Parathyroid adenoma (tissue), 2 donors: Measurements from ENCODE around the gene CDK5R2.
A peak's percentile ranks its signal among the peaks of the same experiment; 100 is the strongest.

Experiments
- H2AFZ ChIP-seq: fragments of 300-600 bp; sonication (generic); one replicate; pipeline ENCODE4 v1.7.0; 2017; ENCODE audit warnings: antibody characterized with exemption, mild to moderate bottlenecking
- H3K27ac ChIP-seq: fragments of 300-600 bp; sonication (generic); one replicate; pipeline ENCODE4 v1.7.0; 2017
- H3K27me3 ChIP-seq: fragments of 300-600 bp; sonication (generic); one replicate; pipeline ENCODE4 v1.7.0; 2017; ENCODE audit warnings: low read length; ENCODE audit not compliant: control insufficient read depth, insufficient read depth
- H3K36me3 ChIP-seq: fragments of 300-600 bp; sonication (generic); one replicate; pipeline ENCODE4 v1.7.0; 2017; ENCODE audit warnings: low read length; ENCODE audit not compliant: control insufficient read depth, insufficient read depth
- H3K4me1 ChIP-seq: fragments of 300-600 bp; sonication (generic); one replicate; pipeline ENCODE4 v1.7.0; 2017; ENCODE audit warnings: control low read depth
- H3K4me2 ChIP-seq: fragments of 300-600 bp; sonication (generic); one replicate; pipeline ENCODE4 v1.7.0; 2017; ENCODE audit warnings: low read length
- H3K4me3 ChIP-seq: fragments of 300-600 bp; sonication (generic); one replicate; pipeline ENCODE4 v1.7.0; 2017; ENCODE audit warnings: low read depth, low read length
- H3K79me2 ChIP-seq: fragments of 300-600 bp; sonication (generic); one replicate; pipeline ENCODE4 v1.7.0; 2017; ENCODE audit warnings: control low read depth
- H3K9ac ChIP-seq: fragments of 300-600 bp; sonication (generic); one replicate; pipeline ENCODE4 v1.7.0; 2017; ENCODE audit warnings: mild to moderate bottlenecking
- H3K9me3 ChIP-seq: fragments of 300-600 bp; sonication (generic); one replicate; pipeline ENCODE4 v1.7.0; 2017; ENCODE audit warnings: low read length; ENCODE audit not compliant: control insufficient read depth
- TF ChIP-seq, protein P1 (sequence below): fragments of 300-600 bp; sonication (generic); IDR thresholded peaks from one replicate; pipeline ENCODE4 v1.7.0; 2017; ENCODE audit warnings: antibody characterized with exemption, mild to moderate bottlenecking
- donor health status: primary hyperparathyroidism.

Gene CDK5R2

DNA sequence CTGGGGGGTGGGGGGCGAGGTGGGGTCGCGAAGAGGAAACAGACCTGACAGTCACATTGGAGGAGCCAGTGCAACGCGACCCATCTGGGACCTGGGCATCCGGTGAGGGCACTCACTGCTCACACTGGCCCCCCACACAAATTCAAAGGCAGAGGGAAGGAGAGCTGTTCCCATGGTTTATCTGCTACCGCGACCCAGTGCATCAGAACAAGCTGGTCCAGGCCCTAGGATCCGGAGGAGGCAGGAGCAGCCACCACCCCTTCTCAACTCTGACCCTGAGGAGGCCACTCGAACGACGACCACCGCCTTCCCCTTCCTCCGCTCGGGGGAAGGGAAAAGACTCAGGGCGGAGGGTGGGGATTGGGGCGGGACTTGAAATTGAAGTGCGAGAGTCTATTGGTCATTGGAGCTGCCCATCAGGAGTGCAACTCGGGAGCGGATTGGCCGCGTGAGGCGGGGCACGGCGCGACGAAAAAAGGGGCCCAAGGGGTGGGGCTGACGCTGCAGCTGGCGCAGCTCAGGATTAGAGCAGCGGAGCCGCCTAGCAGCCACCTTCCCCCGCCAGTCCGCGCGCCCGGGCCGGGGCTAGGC, at the start of gene CDK5R2:
CDK5R2 (plus strand) TSS at position 526 of the 591 bp plus-strand sequence. CDS start 155 bp downstream, outside the sequence.
- Histone ChIP-seq H3K9me3 (no peaks in the 10 kb centered on the region), H3K79me2 (peaks cover 6% of the 10 kb centered on the region), H3K9ac (peak within 1 kb of the TSS; percentile 83), H3K27me3 (peaks cover 9% of the 10 kb centered on the region), H2AFZ (peak within 1 kb of the TSS; percentile 97), H3K36me3 (no peaks in the 10 kb centered on the region), H3K4me3 (peak within 1 kb of the TSS; percentile 9), H3K4me1 (peaks cover 26% of the 10 kb centered on the region), H3K27ac (peak within 1 kb of the TSS; percentile 92), H3K4me2 (peak within 1 kb of the TSS; percentile 51)
- TF ChIP-seq, protein P1, sequence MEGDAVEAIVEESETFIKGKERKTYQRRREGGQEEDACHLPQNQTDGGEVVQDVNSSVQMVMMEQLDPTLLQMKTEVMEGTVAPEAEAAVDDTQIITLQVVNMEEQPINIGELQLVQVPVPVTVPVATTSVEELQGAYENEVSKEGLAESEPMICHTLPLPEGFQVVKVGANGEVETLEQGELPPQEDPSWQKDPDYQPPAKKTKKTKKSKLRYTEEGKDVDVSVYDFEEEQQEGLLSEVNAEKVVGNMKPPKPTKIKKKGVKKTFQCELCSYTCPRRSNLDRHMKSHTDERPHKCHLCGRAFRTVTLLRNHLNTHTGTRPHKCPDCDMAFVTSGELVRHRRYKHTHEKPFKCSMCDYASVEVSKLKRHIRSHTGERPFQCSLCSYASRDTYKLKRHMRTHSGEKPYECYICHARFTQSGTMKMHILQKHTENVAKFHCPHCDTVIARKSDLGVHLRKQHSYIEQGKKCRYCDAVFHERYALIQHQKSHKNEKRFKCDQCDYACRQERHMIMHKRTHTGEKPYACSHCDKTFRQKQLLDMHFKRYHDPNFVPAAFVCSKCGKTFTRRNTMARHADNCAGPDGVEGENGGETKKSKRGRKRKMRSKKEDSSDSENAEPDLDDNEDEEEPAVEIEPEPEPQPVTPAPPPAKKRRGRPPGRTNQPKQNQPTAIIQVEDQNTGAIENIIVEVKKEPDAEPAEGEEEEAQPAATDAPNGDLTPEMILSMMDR: no peak

DNA sequence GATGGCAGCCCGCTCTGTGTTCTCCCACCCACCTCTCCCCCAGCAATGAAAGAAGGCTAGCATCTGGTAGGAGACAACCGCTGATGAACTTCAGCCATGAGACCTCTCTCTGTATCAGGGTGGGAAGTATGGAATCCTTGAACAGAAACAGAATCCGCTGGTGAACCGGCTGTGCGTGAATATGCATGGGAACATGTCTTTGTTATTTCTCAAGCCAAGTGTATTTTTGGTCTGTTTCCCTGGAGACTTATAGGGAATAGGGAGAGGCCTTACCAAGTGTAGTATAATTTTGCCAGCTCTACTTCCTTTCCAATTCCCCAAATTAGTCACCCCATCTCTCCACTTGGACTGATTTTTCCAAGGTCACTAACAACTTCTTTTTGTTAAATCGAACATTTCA, 48.7 kb upstream of the CDK5R2 start:
- TF ChIP-seq, protein P1: no peak
- no peak overlapping the region for H3K4me2 ChIP-seq
- no peak overlapping the region for H3K9ac ChIP-seq
- H2AFZ ChIP-seq: no peak overlapping the region
- H3K36me3 ChIP-seq: no peaks in the 10 kb centered on the region
- H3K9me3 ChIP-seq: no peaks in the 10 kb centered on the region
- H3K79me2 ChIP-seq: no peaks in the 10 kb centered on the region
- H3K27ac ChIP-seq: no peak overlapping the region
- H3K4me1 ChIP-seq: peaks cover 7% of the 10 kb centered on the region
- H3K27me3 ChIP-seq: no peaks in the 10 kb centered on the region
- H3K4me3 ChIP-seq: no peak overlapping the region

DNA sequence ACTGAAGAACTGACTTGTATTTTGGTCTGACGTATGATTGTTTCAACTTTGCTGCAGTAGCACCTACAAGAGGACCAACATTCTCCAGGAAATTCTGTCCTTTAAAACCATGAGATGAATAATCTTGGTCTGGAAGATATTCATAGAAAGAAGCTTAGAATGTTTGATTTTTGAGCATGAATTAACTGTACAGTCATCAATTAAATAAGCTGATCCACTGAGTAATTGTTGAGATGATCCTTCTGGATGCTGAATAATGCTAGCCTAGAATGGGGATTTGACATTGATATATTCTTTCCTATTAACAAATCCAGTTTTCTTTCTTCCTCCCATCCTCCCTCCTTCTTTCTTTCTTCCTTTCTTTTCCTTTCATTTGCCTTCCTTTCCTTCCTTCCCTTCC, 39.0 kb upstream of the CDK5R2 start:
- Histone ChIP-seq H3K9ac (no peak overlapping the region), H3K79me2 (no peaks in the 10 kb centered on the region), H3K4me1 (no peaks in the 10 kb centered on the region), H3K9me3 (no peaks in the 10 kb centered on the region), H3K4me2 (no peak overlapping the region), H3K27ac (no peak overlapping the region), H3K27me3 (no peaks in the 10 kb centered on the region), H3K4me3 (no peak overlapping the region), H3K36me3 (no peaks in the 10 kb centered on the region), H2AFZ (no peak overlapping the region)
- TF ChIP-seq, protein P1: no peak

DNA sequence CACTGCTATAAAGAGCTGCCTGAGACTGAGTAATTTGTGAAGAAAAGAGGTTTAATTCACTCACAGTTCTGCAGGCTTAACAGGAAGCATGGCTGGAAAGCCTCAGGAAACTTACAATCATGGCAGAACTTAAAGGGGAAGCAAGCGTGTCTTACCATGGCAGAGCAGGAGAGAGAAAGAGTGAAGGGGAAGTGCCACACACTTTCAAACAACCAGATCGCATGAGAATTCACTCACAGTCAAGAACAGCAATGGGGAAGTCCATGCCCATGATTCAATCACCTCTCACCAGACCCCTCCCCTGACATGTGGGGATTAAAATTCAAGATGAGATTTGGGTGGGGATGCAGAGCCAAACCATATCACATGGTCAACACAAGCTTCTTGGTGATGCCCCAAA, 34.7 kb upstream of the CDK5R2 start:
- no peaks in the 10 kb centered on the region for H3K27me3 ChIP-seq
- TF ChIP-seq, protein P1: no peak
- no peak overlapping the region for H3K4me2 ChIP-seq
- H3K9ac ChIP-seq: no peak overlapping the region
- no peaks in the 10 kb centered on the region for H3K79me2 ChIP-seq
- no peaks in the 10 kb centered on the region for H3K36me3 ChIP-seq
- H3K4me3 ChIP-seq: no peak overlapping the region
- no peaks in the 10 kb centered on the region for H3K9me3 ChIP-seq
- no peak overlapping the region for H3K27ac ChIP-seq
- no peaks in the 10 kb centered on the region for H3K4me1 ChIP-seq
- no peak overlapping the region for H2AFZ ChIP-seq

DNA sequence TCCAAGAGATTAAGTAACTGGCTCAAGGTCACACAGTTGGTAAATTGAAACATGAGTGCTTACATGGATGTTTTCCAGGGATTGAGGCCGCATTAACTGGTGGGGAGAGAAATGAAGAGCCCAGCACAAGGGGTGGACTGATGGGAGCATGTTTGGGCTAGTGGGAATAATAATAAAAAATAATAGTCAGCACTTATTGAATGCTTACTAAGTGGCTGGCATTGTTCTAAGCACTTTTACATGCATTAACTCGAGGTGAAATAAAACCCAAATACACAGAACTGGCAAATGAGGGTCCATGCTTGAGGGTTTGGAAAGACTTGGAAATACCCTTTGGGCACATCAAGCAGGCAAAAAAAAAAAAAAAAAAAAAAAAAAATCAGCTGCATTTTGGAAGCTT, 34.0 kb upstream of the CDK5R2 start:
- Histone ChIP-seq H3K4me3 (no peak overlapping the region), H3K4me2 (no peak overlapping the region), H3K36me3 (no peaks in the 10 kb centered on the region), H2AFZ (no peak overlapping the region), H3K27ac (no peak overlapping the region), H3K79me2 (no peaks in the 10 kb centered on the region), H3K9me3 (no peaks in the 10 kb centered on the region), H3K27me3 (no peaks in the 10 kb centered on the region), H3K4me1 (no peaks in the 10 kb centered on the region), H3K9ac (no peak overlapping the region)
- TF ChIP-seq, protein P1: no peak
